ENCODE data around the gene PIEZO2. TPM values are rescaled to one million over a fixed set of nuclear protein-coding genes. Genes with fewer than 3 reads are reported as not detected.

The PIEZO2 gene
- total RNA-seq, 1 donor from 2014 or later = 41.2 TPM

DNA sequence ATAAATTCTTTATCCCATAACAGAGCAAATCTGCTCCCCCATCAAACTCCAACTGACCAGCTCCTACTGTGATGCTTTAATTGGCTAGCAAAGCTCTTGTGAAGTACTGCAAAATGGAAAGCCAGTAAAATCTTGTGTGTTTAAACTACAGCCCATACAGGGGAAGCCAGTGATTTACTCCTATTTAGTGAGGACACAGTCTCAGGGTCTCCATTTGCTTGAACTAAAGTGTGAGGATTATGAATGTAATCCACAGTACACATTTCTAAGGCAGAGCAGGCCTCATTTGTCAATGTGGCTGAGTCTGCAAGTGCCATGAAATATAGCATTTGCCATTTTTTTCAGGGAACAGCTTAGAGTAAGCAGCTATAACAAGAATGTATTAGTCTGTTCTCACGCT is 259.3 kb downstream of the PIEZO2 start:
- Histone ChIP-seq H3K4me3 (ENCODE audit: low read length in 3 of 3) (no peak overlapping the region), H3K27ac (ENCODE audit: low read depth, low read length) (no peak overlapping the region), H3K9me3 (ENCODE audit: control insufficient read depth in 3 of 3, low read length in 3 of 3) (no peaks in the 10 kb centered on the region), H3K9ac (ENCODE audit: low read depth in 1 of 3, low read length in 3 of 3) (no peak overlapping the region), H3K4me1 (ENCODE audit: control insufficient read depth in 3 of 3, insufficient read depth in 3 of 3, low read length in 3 of 3) (no peaks in the 10 kb centered on the region), H3K36me3 (ENCODE audit: control insufficient read depth in 3 of 3, insufficient read depth in 3 of 3, low read length in 3 of 3) (no peaks in the 10 kb centered on the region), H3K27me3 (ENCODE audit: control insufficient read depth in 3 of 3, insufficient read depth in 3 of 3, low read length in 3 of 3) (peaks cover 0 to 3% (median 0%) of the 10 kb centered on the region in 3 donors)

GRCh38 chr18:10878703-10879102 is 270.7 kb downstream of the PIEZO2 start:
- Histone ChIP-seq H3K4me3 (ENCODE audit: low read length in 3 of 3) (no peak overlapping the region), H3K4me1 (ENCODE audit: control insufficient read depth in 3 of 3, insufficient read depth in 3 of 3, low read length in 3 of 3) (no peaks in the 10 kb centered on the region), H3K27ac (ENCODE audit: low read depth, low read length) (no peak overlapping the region), H3K36me3 (ENCODE audit: control insufficient read depth in 3 of 3, insufficient read depth in 3 of 3, low read length in 3 of 3) (no peaks in the 10 kb centered on the region), H3K27me3 (ENCODE audit: control insufficient read depth in 3 of 3, insufficient read depth in 3 of 3, low read length in 3 of 3) (peaks cover 0 to 4% (median 0%) of the 10 kb centered on the region in 3 donors), H3K9me3 (ENCODE audit: control insufficient read depth in 3 of 3, low read length in 3 of 3) (no peaks in the 10 kb centered on the region), H3K9ac (ENCODE audit: low read depth in 1 of 3, low read length in 3 of 3) (no peak overlapping the region)

DNA sequence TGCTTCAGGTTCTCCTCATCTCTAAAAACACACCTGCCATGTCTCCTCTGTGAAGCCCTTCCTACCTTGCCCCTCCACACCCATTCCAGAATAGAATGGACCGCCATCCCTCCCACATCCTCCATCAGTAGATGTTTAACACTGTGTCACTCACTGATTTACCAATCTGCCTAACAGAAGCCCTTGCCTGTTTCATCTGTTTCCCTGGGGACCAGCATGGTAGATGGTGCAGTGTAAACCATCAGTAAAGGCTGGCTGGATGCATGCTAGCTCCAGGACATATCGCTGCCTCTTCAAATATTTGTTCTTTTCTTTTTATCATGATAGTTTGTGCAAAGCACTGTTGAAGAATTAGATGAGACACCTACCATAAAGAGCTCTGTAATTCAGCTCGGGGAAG is 271.4 kb downstream of the PIEZO2 start:
- no peak overlapping the region for H3K9ac ChIP-seq (ENCODE audit: low read depth in 1 of 3, low read length in 3 of 3)
- no peak overlapping the region for H3K4me3 ChIP-seq (ENCODE audit: low read length in 3 of 3)
- no peak overlapping the region for H3K27ac ChIP-seq (ENCODE audit: low read depth, low read length)
- peaks cover 0 to 4% (median 0%) of the 10 kb centered on the region in 3 donors for H3K27me3 ChIP-seq (ENCODE audit: control insufficient read depth in 3 of 3, insufficient read depth in 3 of 3, low read length in 3 of 3)
- no peaks in the 10 kb centered on the region for H3K36me3 ChIP-seq (ENCODE audit: control insufficient read depth in 3 of 3, insufficient read depth in 3 of 3, low read length in 3 of 3)
- H3K9me3 ChIP-seq (ENCODE audit: control insufficient read depth in 3 of 3, low read length in 3 of 3) = no peaks in the 10 kb centered on the region
- no peaks in the 10 kb centered on the region for H3K4me1 ChIP-seq (ENCODE audit: control insufficient read depth in 3 of 3, insufficient read depth in 3 of 3, low read length in 3 of 3)

GRCh38 chr18:10875811-10876210 is 273.6 kb downstream of the PIEZO2 start:
- H3K9ac ChIP-seq (ENCODE audit: low read depth in 1 of 3, low read length in 3 of 3) = no peak overlapping the region
- H3K9me3 ChIP-seq (ENCODE audit: control insufficient read depth in 3 of 3, low read length in 3 of 3) = no peaks in the 10 kb centered on the region
- no peak overlapping the region for H3K27ac ChIP-seq (ENCODE audit: low read depth, low read length)
- H3K4me1 ChIP-seq (ENCODE audit: control insufficient read depth in 3 of 3, insufficient read depth in 3 of 3, low read length in 3 of 3) = peaks cover 0 to 5% (median 4%) of the 10 kb centered on the region in 3 donors
- no peak overlapping the region for H3K4me3 ChIP-seq (ENCODE audit: low read length in 3 of 3)
- H3K36me3 ChIP-seq (ENCODE audit: control insufficient read depth in 3 of 3, insufficient read depth in 3 of 3, low read length in 3 of 3) = no peaks in the 10 kb centered on the region
- peaks cover 0 to 4% (median 0%) of the 10 kb centered on the region in 3 donors for H3K27me3 ChIP-seq (ENCODE audit: control insufficient read depth in 3 of 3, insufficient read depth in 3 of 3, low read length in 3 of 3)

DNA sequence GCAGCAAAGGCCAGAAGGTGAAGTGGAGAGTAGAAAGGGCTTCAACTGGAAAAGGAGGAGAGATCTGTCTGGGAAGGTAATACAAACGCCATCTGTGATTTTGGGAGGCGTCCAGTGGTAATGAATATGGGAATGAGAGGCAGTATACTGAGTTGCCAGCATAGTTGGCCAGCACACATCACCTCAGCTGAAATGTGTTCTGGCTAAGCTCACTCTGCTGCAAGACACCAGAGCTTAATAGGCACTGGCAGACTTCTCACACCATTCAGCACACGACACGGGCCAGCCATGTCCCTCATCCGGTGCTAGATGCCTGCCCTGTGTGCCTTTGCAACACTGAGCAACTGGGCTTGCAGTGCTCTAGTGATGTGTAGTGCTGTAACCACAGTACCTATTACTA is 277.1 kb downstream of the PIEZO2 start:
- no peaks in the 10 kb centered on the region for H3K36me3 ChIP-seq (ENCODE audit: control insufficient read depth in 3 of 3, insufficient read depth in 3 of 3, low read length in 3 of 3)
- H3K27ac ChIP-seq (ENCODE audit: low read depth, low read length) = no peak overlapping the region
- no peak overlapping the region for H3K9ac ChIP-seq (ENCODE audit: low read depth in 1 of 3, low read length in 3 of 3)
- H3K4me1 ChIP-seq (ENCODE audit: control insufficient read depth in 3 of 3, insufficient read depth in 3 of 3, low read length in 3 of 3) = peaks cover 0 to 5% (median 4%) of the 10 kb centered on the region in 3 donors
- H3K4me3 ChIP-seq (ENCODE audit: low read length in 3 of 3) = no peak overlapping the region
- H3K27me3 ChIP-seq (ENCODE audit: control insufficient read depth in 3 of 3, insufficient read depth in 3 of 3, low read length in 3 of 3) = no peaks in the 10 kb centered on the region
- H3K9me3 ChIP-seq (ENCODE audit: control insufficient read depth in 3 of 3, low read length in 3 of 3) = no peaks in the 10 kb centered on the region

- H3K4me1 ChIP-seq (ENCODE audit: control insufficient read depth in 3 of 3, insufficient read depth in 3 of 3, low read length in 3 of 3) = no peaks in the 10 kb centered on the region
- no peak overlapping the region for H3K9ac ChIP-seq (ENCODE audit: low read depth in 1 of 3, low read length in 3 of 3)
- no peaks in the 10 kb centered on the region for H3K9me3 ChIP-seq (ENCODE audit: control insufficient read depth in 3 of 3, low read length in 3 of 3)
- H3K27ac ChIP-seq (ENCODE audit: low read depth, low read length) = no peak overlapping the region
- no peaks in the 10 kb centered on the region for H3K27me3 ChIP-seq (ENCODE audit: control insufficient read depth in 3 of 3, insufficient read depth in 3 of 3, low read length in 3 of 3)
- no peak overlapping the region for H3K4me3 ChIP-seq (ENCODE audit: low read length in 3 of 3)
- no peaks in the 10 kb centered on the region for H3K36me3 ChIP-seq (ENCODE audit: control insufficient read depth in 3 of 3, insufficient read depth in 3 of 3, low read length in 3 of 3)
Measured at GRCh38 chr18:10864722-10865121, 284.6 kb downstream of the PIEZO2 start.

DNA sequence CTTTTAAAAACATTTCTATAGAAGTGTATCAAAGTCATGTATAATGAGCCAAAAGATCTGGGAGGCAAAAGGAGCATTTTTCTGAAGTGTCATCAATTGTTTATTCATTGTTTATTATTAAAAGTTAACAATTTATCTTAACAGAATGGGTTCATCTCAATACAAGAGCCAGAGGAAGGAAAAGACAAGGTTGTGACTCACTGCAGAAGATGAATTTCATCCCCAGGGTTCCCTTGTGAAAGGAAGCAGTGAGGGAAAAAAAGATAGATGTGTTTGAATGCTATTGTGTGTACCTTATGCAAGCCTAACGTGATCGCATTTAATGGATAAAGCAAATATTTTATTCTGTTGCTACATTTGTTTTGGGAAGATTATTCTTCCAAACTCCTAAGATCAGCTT is 286.3 kb downstream of the PIEZO2 start:
- Histone ChIP-seq H3K9me3 (ENCODE audit: control insufficient read depth in 3 of 3, low read length in 3 of 3) (no peaks in the 10 kb centered on the region), H3K27ac (ENCODE audit: low read depth, low read length) (no peak overlapping the region), H3K4me1 (ENCODE audit: control insufficient read depth in 3 of 3, insufficient read depth in 3 of 3, low read length in 3 of 3) (no peaks in the 10 kb centered on the region), H3K4me3 (ENCODE audit: low read length in 3 of 3) (no peak overlapping the region), H3K36me3 (ENCODE audit: control insufficient read depth in 3 of 3, insufficient read depth in 3 of 3, low read length in 3 of 3) (no peaks in the 10 kb centered on the region), H3K9ac (ENCODE audit: low read depth in 1 of 3, low read length in 3 of 3) (no peak overlapping the region), H3K27me3 (ENCODE audit: control insufficient read depth in 3 of 3, insufficient read depth in 3 of 3, low read length in 3 of 3) (no peaks in the 10 kb centered on the region)

GRCh38 chr18:10860928-10861327 is 288.4 kb downstream of the PIEZO2 start:
- no peak overlapping the region for H3K9ac ChIP-seq (ENCODE audit: low read depth in 1 of 3, low read length in 3 of 3)
- H3K9me3 ChIP-seq (ENCODE audit: control insufficient read depth in 3 of 3, low read length in 3 of 3) = no peaks in the 10 kb centered on the region
- H3K27ac ChIP-seq (ENCODE audit: low read depth, low read length) = no peak overlapping the region
- no peaks in the 10 kb centered on the region for H3K27me3 ChIP-seq (ENCODE audit: control insufficient read depth in 3 of 3, insufficient read depth in 3 of 3, low read length in 3 of 3)
- H3K36me3 ChIP-seq (ENCODE audit: control insufficient read depth in 3 of 3, insufficient read depth in 3 of 3, low read length in 3 of 3) = no peaks in the 10 kb centered on the region
- H3K4me1 ChIP-seq (ENCODE audit: control insufficient read depth in 3 of 3, insufficient read depth in 3 of 3, low read length in 3 of 3) = no peaks in the 10 kb centered on the region
- H3K4me3 ChIP-seq (ENCODE audit: low read length in 3 of 3) = no peak overlapping the region

GRCh38 chr18:10860382-10860781 is 289.0 kb downstream of the PIEZO2 start:
- no peaks in the 10 kb centered on the region for H3K9me3 ChIP-seq (ENCODE audit: control insufficient read depth in 3 of 3, low read length in 3 of 3)
- no peaks in the 10 kb centered on the region for H3K36me3 ChIP-seq (ENCODE audit: control insufficient read depth in 3 of 3, insufficient read depth in 3 of 3, low read length in 3 of 3)
- H3K27me3 ChIP-seq (ENCODE audit: control insufficient read depth in 3 of 3, insufficient read depth in 3 of 3, low read length in 3 of 3) = no peaks in the 10 kb centered on the region
- H3K4me1 ChIP-seq (ENCODE audit: control insufficient read depth in 3 of 3, insufficient read depth in 3 of 3, low read length in 3 of 3) = no peaks in the 10 kb centered on the region
- no peak overlapping the region for H3K9ac ChIP-seq (ENCODE audit: low read depth in 1 of 3, low read length in 3 of 3)
- H3K27ac ChIP-seq (ENCODE audit: low read depth, low read length) = no peak overlapping the region
- no peak overlapping the region for H3K4me3 ChIP-seq (ENCODE audit: low read length in 3 of 3)

- no peak overlapping the region for H3K9ac ChIP-seq (ENCODE audit: low read depth in 1 of 3, low read length in 3 of 3)
- H3K4me3 ChIP-seq (ENCODE audit: low read length in 3 of 3) = no peak overlapping the region
- no peaks in the 10 kb centered on the region for H3K27me3 ChIP-seq (ENCODE audit: control insufficient read depth in 3 of 3, insufficient read depth in 3 of 3, low read length in 3 of 3)
- H3K36me3 ChIP-seq (ENCODE audit: control insufficient read depth in 3 of 3, insufficient read depth in 3 of 3, low read length in 3 of 3) = no peaks in the 10 kb centered on the region
- no peak overlapping the region for H3K27ac ChIP-seq (ENCODE audit: low read depth, low read length)
- no peaks in the 10 kb centered on the region for H3K4me1 ChIP-seq (ENCODE audit: control insufficient read depth in 3 of 3, insufficient read depth in 3 of 3, low read length in 3 of 3)
- H3K9me3 ChIP-seq (ENCODE audit: control insufficient read depth in 3 of 3, low read length in 3 of 3) = no peaks in the 10 kb centered on the region
Measured at GRCh38 chr18:10858477-10858876, 290.9 kb downstream of the PIEZO2 start.

DNA sequence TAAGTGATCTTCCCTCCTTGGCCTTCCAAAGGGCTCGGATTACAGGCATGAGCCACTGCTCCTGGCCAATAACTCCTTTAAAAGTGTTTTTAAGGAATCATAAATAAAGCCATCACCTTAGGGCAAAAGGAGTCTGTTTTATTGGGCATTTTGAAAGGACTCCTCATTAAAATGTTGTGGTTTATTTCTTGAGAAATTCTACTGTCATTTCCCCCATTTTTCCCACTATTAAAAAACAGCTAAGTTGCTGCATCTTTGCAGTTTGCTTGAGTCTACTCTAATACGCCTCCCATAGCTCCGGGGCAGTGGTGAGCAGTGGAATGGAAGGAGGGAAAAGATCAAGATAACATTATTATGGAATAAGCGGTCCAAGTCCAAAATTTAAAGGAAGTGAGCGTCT is 293.2 kb downstream of the PIEZO2 start:
- Histone ChIP-seq H3K27ac (ENCODE audit: low read depth, low read length) (no peak overlapping the region), H3K9me3 (ENCODE audit: control insufficient read depth in 3 of 3, low read length in 3 of 3) (no peaks in the 10 kb centered on the region), H3K9ac (ENCODE audit: low read depth in 1 of 3, low read length in 3 of 3) (no peak overlapping the region), H3K36me3 (ENCODE audit: control insufficient read depth in 3 of 3, insufficient read depth in 3 of 3, low read length in 3 of 3) (no peaks in the 10 kb centered on the region), H3K27me3 (ENCODE audit: control insufficient read depth in 3 of 3, insufficient read depth in 3 of 3, low read length in 3 of 3) (no peaks in the 10 kb centered on the region), H3K4me3 (ENCODE audit: low read length in 3 of 3) (no peak overlapping the region), H3K4me1 (ENCODE audit: control insufficient read depth in 3 of 3, insufficient read depth in 3 of 3, low read length in 3 of 3) (no peaks in the 10 kb centered on the region)
